ENCODE measurements around the gene SLC29A1. TPM values are rescaled to one million over a fixed set of nuclear protein-coding genes. Genes with fewer than 3 reads are reported as not detected.
A peak's percentile ranks its signal among the peaks of the same experiment; 100 is the strongest.

SLC29A1 gene
- total and polyA plus RNA-seq, 9 of the 15 experiments (the other 6 are each of a cell fraction or from before 2014, with no cell fraction given): 18.9 to 170 (median 57.7) TPM

DNA sequence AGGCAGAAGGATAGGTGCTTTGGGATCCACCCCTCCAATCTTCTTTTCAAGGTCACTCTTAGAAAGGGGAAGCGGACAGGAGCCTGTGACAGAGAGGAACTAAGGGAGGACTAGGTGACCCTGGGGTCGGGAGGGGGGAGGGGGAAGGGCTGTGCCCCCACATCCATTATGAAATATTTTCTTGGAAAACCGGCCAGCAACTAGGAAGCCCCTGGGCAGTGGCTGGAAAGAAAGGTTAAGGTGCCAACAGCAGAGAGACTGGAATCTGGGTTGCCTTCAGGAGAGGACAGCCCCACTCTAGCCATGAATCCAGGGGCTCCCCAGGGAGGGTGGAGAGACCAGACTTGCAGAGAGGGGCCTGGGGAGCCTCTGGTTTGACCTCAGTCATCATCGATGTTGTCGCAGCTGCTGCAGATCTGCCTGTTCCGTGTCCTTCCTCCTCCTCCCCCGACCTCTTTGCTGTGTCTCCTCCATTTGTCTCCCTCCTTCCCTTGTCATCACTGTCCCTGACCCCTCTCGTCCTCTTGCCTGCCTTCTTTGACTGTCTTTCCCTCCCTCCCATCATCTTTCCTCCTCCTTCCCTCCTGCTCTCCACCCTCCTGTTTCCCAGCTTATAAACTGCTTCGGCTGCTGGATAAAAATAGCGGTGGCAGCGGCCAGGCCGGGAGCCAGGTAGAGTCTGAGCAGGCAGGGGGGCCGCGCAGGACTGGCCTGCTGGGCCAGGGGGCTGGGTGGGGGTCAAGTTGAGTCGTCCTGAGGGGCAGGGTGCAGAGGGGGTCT lies 3.2 kb downstream of the SLC29A1 start (continued):
- TF ChIP-seq, protein P1, sequence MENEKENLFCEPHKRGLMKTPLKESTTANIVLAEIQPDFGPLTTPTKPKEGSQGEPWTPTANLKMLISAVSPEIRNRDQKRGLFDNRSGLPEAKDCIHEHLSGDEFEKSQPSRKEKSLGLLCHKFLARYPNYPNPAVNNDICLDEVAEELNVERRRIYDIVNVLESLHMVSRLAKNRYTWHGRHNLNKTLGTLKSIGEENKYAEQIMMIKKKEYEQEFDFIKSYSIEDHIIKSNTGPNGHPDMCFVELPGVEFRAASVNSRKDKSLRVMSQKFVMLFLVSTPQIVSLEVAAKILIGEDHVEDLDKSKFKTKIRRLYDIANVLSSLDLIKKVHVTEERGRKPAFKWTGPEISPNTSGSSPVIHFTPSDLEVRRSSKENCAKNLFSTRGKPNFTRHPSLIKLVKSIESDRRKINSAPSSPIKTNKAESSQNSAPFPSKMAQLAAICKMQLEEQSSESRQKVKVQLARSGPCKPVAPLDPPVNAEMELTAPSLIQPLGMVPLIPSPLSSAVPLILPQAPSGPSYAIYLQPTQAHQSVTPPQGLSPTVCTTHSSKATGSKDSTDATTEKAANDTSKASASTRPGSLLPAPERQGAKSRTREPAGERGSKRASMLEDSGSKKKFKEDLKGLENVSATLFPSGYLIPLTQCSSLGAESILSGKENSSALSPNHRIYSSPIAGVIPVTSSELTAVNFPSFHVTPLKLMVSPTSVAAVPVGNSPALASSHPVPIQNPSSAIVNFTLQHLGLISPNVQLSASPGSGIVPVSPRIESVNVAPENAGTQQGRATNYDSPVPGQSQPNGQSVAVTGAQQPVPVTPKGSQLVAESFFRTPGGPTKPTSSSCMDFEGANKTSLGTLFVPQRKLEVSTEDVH (IDR thresholded peaks at IDR 0.05; ENCODE audit: low read depth, partially characterized antibody): no peak
- TF ChIP-seq ZZZ3 (IDR thresholded peaks at IDR 0.05) (no peak), SRSF7 (optimal IDR thresholded peaks at IDR 0.05; ENCODE audit: low read depth, low read length) (no peak), MXI1 (IDR thresholded peaks at IDR 0.05; ENCODE audit: low read depth, low read length) (no peak), FOXA3 (CRISPR knock-in tag; conservative IDR thresholded peaks at IDR 0.05 in 1 of 2, IDR thresholded peaks at IDR 0.05 in 1 of 2) (peak; percentile 34 to 65; a peak in 2 of 4 replicates), ZNF75A (CRISPR knock-in tag; IDR thresholded peaks at IDR 0.05) (no peak), CAMTA2 (CRISPR knock-in tag; conservative IDR thresholded peaks at IDR 0.05) (no peak), HNRNPUL1 (IDR thresholded peaks at IDR 0.05; ENCODE audit: low read length) (no peak), ZNF561 (CRISPR knock-in tag; conservative IDR thresholded peaks at IDR 0.05) (no peak), CREB1 (IDR thresholded peaks at IDR 0.05) (no peak), CREB1 (CRISPR knock-in tag; IDR thresholded peaks at IDR 0.05) (no peak), ZNF583 (CRISPR knock-in tag; IDR thresholded peaks at IDR 0.05) (no peak), ZC3H8 (IDR thresholded peaks at IDR 0.05) (peak; percentile 64; the same call in 1 of the 2 replicates), ZNF263 (CRISPR knock-in tag; IDR thresholded peaks at IDR 0.05; ENCODE audit: borderline replicate concordance) (peak; percentile 80), HNRNPK (IDR thresholded peaks at IDR 0.05; ENCODE audit: low read depth, low read length, poor library complexity, severe bottlenecking) (no peak), ZNF431 (CRISPR knock-in tag; IDR thresholded peaks at IDR 0.05) (no peak), FOXA1 (IDR thresholded peaks at IDR 0.05; ENCODE audit: borderline replicate concordance) (no peak), CCAR2 (IDR thresholded peaks at IDR 0.05; ENCODE audit: low read depth, low read length) (no peak)
- TF ChIP-seq, protein P2, sequence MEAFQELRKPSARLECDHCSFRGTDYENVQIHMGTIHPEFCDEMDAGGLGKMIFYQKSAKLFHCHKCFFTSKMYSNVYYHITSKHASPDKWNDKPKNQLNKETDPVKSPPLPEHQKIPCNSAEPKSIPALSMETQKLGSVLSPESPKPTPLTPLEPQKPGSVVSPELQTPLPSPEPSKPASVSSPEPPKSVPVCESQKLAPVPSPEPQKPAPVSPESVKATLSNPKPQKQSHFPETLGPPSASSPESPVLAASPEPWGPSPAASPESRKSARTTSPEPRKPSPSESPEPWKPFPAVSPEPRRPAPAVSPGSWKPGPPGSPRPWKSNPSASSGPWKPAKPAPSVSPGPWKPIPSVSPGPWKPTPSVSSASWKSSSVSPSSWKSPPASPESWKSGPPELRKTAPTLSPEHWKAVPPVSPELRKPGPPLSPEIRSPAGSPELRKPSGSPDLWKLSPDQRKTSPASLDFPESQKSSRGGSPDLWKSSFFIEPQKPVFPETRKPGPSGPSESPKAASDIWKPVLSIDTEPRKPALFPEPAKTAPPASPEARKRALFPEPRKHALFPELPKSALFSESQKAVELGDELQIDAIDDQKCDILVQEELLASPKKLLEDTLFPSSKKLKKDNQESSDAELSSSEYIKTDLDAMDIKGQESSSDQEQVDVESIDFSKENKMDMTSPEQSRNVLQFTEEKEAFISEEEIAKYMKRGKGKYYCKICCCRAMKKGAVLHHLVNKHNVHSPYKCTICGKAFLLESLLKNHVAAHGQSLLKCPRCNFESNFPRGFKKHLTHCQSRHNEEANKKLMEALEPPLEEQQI (IDR thresholded peaks at IDR 0.05): no peak
- TF ChIP-seq, protein P3, sequence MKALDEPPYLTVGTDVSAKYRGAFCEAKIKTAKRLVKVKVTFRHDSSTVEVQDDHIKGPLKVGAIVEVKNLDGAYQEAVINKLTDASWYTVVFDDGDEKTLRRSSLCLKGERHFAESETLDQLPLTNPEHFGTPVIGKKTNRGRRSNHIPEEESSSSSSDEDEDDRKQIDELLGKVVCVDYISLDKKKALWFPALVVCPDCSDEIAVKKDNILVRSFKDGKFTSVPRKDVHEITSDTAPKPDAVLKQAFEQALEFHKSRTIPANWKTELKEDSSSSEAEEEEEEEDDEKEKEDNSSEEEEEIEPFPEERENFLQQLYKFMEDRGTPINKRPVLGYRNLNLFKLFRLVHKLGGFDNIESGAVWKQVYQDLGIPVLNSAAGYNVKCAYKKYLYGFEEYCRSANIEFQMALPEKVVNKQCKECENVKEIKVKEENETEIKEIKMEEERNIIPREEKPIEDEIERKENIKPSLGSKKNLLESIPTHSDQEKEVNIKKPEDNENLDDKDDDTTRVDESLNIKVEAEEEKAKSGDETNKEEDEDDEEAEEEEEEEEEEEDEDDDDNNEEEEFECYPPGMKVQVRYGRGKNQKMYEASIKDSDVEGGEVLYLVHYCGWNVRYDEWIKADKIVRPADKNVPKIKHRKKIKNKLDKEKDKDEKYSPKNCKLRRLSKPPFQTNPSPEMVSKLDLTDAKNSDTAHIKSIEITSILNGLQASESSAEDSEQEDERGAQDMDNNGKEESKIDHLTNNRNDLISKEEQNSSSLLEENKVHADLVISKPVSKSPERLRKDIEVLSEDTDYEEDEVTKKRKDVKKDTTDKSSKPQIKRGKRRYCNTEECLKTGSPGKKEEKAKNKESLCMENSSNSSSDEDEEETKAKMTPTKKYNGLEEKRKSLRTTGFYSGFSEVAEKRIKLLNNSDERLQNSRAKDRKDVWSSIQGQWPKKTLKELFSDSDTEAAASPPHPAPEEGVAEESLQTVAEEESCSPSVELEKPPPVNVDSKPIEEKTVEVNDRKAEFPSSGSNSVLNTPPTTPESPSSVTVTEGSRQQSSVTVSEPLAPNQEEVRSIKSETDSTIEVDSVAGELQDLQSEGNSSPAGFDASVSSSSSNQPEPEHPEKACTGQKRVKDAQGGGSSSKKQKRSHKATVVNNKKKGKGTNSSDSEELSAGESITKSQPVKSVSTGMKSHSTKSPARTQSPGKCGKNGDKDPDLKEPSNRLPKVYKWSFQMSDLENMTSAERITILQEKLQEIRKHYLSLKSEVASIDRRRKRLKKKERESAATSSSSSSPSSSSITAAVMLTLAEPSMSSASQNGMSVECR (CRISPR knock-in tag; IDR thresholded peaks at IDR 0.05): no peak
